HUES64 (cell line): ENCODE measurements around the gene PCBP3.

ENCODE experiments used
- H3K27ac ChIP-seq: 2 replicates; pipeline ENCODE4 v1.7.0; 2013; ENCODE audit warnings: low read depth, low read length, inconsistent platforms
- H3K27me3 ChIP-seq: 2 replicates; pipeline ENCODE4 v1.6.1; 2013; ENCODE audit warnings: mild to moderate bottlenecking, low read length; ENCODE audit not compliant: insufficient read depth
- H3K36me3 ChIP-seq: 2 replicates; pipeline ENCODE4 v1.6.1; 2013; ENCODE audit warnings: mild to moderate bottlenecking, low read length; ENCODE audit not compliant: insufficient read depth
- H3K4me1 ChIP-seq: 2 replicates; pipeline ENCODE4 v1.6.1; 2013; ENCODE audit warnings: mild to moderate bottlenecking, low read length, moderate library complexity; ENCODE audit not compliant: insufficient read depth
- H3K4me3 ChIP-seq: 2 replicates; pipeline ENCODE4 v1.5.1; 2013; ENCODE audit warnings: mild to moderate bottlenecking, low read length, moderate library complexity
- H3K9ac ChIP-seq: 2 replicates; pipeline ENCODE4 v1.6.1; 2013; ENCODE audit warnings: mild to moderate bottlenecking, low read depth, low read length
- H3K9me3 ChIP-seq: 2 replicates; pipeline ENCODE4 v1.6.1; 2013; ENCODE audit warnings: low read depth, low read length; ENCODE audit not compliant: insufficient read depth
- WGBS: fragments of 150-250, 120-280 bp; methylation state at CpG from one replicate; pipeline ENCODE4 v1.1.7; 2013; ENCODE audit warnings: missing lambda C conversion rate; 5-methylcytosine and 5-hydroxymethylcytosine counted together

The PCBP3 gene

DNA sequence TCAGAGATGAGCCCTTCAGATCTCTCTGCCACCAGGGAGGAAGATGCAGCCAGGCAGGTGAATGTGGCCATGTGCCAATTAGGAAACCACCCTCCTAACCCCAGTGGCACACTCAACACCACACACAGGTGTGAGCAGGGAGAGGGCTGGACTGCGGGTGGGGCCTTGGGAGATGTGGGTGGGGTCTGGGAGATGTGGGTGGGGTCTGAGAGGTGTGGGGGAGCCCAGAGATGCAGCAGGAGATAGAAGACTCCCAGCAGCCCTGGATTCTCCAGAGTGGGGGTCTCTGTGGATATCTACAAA is 294.9 kb downstream of the PCBP3 start:
- Histone ChIP-seq H3K27me3 (no peaks in the 10 kb centered on the region), H3K9me3 (peaks cover 25% of the 10 kb centered on the region), H3K9ac (no peak overlapping the region), H3K4me3 (no peak overlapping the region), H3K4me1 (no peaks in the 10 kb centered on the region), H3K36me3 (no peaks in the 10 kb centered on the region), H3K27ac (no peak overlapping the region)
- WGBS: 84% methylated on average over 1 of the region's 1 CpG

DNA sequence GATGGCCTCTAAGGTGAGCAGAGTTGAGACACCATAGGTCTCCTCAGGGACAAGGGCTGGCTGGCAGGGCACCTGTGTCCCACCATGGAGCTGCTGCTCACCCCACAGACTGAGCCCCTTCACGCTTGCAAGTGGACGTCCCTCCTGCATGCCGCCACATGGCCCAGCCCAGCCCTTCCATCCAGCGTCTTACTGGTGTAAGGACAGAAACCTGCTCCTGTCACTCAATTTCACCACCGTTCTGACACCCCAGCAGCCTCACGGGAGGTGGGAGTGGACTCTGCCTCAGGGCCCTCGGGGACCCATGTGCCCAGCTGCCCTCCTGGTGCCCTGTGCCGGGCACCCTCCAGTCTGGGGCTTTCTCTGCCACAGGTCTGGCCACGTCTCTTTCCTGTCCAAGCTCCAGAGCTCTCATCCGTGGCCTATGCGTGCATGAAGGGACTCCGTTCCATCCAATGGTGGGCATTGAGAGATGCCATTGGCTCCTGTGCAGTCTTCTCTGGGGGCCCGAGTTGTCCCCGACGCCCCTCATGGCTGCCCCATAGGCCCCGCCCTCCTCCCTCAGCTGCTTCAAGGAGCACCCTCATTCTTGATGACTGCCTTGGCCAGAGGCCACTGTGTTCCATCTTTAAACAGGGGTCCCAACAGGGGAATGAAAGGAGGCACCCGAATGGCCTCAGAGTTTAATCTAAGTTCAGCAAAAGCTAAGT is 295.4 kb downstream of the PCBP3 start:
- no peak overlapping the region for H3K27ac ChIP-seq
- H3K4me3 ChIP-seq: no peak overlapping the region

DNA sequence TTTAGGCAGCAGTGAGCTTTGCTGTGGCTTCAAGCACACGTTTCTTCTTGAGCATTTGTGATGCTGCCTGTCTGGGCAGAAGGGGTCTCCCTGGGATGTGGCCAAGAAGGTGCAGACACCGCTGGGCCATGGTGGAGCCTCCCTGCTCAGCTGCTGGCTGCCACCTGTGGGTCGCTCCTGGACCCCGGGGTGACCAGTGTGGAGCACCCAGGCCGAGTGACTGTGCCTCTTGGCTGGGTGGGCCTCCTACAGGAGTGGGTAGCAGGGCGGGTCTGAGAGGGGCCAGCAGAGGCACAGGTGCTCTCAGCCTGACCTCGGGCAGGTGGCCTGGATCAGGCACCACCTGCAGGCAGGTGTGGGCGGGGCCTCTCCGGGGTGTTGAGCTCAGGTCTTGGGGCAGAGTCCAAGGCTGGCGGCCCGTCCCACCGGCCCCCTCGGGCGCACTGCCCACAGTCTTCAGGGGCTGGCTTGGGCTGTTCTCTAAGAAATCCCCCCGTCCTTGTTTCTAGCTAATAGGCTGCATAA is 296.1 kb downstream of the PCBP3 start:
- Histone ChIP-seq H3K9me3 (peaks cover 21% of the 10 kb centered on the region), H3K27ac (no peak overlapping the region), H3K4me1 (no peaks in the 10 kb centered on the region), H3K4me3 (no peak overlapping the region), H3K36me3 (no peaks in the 10 kb centered on the region), H3K9ac (no peak overlapping the region), H3K27me3 (no peaks in the 10 kb centered on the region)
- 94% methylated on average over 15 of the region's 15 CpGs for WGBS

More for the DNA sequence above, 295.4 kb downstream of the PCBP3 start:
- Histone ChIP-seq H3K27me3 (no peaks in the 10 kb centered on the region), H3K9ac (no peak overlapping the region), H3K4me1 (no peaks in the 10 kb centered on the region), H3K36me3 (no peaks in the 10 kb centered on the region), H3K9me3 (peaks cover 25% of the 10 kb centered on the region)
- 92% methylated on average over 17 of the region's 17 CpGs for WGBS

DNA sequence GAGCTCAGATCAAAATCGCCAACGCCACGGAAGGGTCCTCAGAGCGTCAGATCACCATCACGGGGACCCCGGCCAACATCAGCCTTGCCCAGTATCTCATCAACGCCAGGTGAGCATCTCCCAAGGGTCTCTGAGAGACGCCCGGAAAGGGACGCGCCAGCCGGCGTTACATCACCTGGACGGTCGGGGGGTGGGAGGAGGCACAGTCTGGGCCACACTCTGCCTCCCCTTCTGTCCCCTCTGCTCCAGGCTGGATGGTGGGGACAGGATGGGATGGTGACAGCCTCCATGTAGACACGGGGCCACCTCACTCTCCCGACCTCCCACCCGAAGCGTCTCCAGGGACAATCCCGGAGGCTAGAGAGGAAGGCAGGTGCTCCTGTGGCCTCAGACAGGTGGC is 296.6 kb downstream of the PCBP3 start:
- H3K9ac ChIP-seq: no peak overlapping the region
- H3K9me3 ChIP-seq: peaks cover 16% of the 10 kb centered on the region
- no peaks in the 10 kb centered on the region for H3K4me1 ChIP-seq
- 95% methylated on average over 20 of the region's 20 CpGs for WGBS
- no peaks in the 10 kb centered on the region for H3K36me3 ChIP-seq
- no peaks in the 10 kb centered on the region; the same call in 1 of the 2 replicates for H3K27me3 ChIP-seq
- no peak overlapping the region for H3K27ac ChIP-seq
- H3K4me3 ChIP-seq: no peak overlapping the region

DNA sequence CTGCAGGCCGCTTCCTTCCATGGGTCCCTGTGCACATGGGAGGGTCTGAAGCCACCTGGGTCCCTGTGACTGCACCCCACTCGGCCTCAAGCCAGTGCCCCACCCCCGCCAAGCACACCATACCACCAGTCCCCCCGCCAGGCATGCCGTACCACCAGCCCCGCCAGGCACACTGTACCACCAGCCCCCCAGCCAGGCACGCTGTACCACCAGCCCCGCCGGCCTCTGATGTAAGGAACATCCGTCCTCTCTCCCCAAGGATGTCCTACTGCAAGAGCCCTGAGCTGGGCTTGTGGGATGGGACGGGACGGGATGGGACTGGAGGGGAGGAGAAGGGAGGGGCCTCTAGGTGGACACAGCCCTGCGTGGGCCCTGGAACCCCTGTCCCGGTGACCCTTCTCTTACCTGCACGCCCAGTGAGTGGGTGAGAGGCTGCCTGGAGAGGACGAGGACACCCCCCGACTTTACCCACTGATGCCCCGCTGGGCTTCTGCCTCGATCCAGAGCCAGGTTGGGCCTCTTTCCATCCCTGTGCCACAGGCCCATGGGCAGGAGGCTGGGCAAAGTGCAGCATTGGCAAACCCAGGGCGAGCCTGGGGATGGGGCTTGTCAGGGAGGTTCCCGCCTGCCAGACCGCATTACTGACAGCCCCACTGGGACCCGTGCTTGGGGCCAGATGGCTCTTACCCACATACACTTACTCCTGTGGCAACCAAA is 297.3 kb downstream of the PCBP3 start:
- H3K36me3 ChIP-seq: no peaks in the 10 kb centered on the region
- peaks cover 9% of the 10 kb centered on the region for H3K9me3 ChIP-seq
- WGBS: 93% methylated on average over 23 of the region's 23 CpGs
- no peak overlapping the region for H3K27ac ChIP-seq
- no peak overlapping the region for H3K4me3 ChIP-seq
- no peaks in the 10 kb centered on the region; the same call in 1 of the 2 replicates for H3K27me3 ChIP-seq
- no peak overlapping the region for H3K9ac ChIP-seq
- H3K4me1 ChIP-seq: no peaks in the 10 kb centered on the region

DNA sequence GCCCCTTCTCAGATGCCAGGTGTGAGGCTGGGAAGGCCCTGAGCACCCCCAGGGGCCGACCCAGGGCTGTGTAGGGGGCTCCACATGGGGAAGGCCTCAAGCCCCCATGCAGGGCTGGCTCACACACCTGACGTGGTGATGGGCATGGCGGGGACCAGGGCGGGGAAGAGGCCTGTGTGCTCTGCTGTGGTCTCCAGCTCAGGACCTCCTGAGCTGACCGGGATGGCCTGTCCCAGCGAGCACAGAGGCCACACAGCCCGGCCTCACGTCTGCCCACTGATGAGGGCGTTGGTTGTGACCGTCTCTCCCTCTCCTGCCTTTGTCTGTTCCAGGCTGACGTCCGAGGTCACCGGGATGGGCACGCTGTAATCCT is 297.8 kb downstream of the PCBP3 start:
- no peaks in the 10 kb centered on the region; the same call in 1 of the 2 replicates for H3K27me3 ChIP-seq
- H3K4me1 ChIP-seq: no peaks in the 10 kb centered on the region
- H3K27ac ChIP-seq: no peak overlapping the region
- WGBS: 92% methylated on average over 14 of the region's 14 CpGs
- no peak overlapping the region for H3K9ac ChIP-seq
- no peaks in the 10 kb centered on the region for H3K36me3 ChIP-seq
- H3K4me3 ChIP-seq: no peak overlapping the region
- H3K9me3 ChIP-seq: peaks cover 6% of the 10 kb centered on the region; the same call in 1 of the 2 replicates

DNA sequence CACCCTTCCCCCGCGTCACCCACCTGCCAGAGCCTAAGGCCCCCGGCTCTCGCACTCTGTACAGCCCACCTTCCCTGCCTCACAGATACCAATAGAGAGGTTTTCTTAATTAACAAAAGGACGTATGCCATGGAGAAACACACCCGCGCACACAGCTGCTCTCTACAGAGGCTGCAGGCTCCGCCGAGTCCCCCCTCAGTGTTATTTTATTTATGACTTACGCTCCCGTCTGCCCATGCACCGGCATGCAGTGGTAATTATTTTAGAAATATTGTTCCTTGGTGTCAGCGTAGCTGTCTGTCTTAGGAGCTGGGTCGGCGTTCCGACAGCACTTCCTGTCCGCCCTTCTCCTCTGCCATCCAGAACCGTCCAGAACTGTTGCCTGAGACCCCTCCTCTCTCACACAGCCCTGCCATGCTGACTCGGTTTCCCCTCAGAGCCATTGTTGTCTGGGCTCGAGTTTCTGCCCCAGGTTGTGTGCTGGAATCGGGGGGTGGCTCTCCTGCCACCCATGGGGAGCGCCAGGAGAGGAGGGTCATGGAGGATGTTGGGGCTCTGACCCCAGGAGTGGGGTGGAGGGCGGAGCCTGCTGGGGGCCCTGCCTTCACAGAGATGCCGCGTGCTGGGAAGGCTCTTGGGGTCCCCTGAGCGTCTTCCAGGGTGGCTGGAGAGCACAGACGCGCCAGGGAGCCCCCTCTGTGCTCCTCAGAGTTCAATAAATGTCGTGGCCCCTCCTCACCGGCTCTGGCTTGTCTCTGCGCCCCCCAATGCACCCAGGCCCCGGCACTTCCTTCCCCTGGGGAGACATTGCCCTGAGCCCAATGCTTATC is 298.4 kb downstream of the PCBP3 start:
- 93% methylated on average over 32 of the region's 32 CpGs for WGBS
- H3K9ac ChIP-seq: no peak overlapping the region
- H3K36me3 ChIP-seq: no peaks in the 10 kb centered on the region

DNA sequence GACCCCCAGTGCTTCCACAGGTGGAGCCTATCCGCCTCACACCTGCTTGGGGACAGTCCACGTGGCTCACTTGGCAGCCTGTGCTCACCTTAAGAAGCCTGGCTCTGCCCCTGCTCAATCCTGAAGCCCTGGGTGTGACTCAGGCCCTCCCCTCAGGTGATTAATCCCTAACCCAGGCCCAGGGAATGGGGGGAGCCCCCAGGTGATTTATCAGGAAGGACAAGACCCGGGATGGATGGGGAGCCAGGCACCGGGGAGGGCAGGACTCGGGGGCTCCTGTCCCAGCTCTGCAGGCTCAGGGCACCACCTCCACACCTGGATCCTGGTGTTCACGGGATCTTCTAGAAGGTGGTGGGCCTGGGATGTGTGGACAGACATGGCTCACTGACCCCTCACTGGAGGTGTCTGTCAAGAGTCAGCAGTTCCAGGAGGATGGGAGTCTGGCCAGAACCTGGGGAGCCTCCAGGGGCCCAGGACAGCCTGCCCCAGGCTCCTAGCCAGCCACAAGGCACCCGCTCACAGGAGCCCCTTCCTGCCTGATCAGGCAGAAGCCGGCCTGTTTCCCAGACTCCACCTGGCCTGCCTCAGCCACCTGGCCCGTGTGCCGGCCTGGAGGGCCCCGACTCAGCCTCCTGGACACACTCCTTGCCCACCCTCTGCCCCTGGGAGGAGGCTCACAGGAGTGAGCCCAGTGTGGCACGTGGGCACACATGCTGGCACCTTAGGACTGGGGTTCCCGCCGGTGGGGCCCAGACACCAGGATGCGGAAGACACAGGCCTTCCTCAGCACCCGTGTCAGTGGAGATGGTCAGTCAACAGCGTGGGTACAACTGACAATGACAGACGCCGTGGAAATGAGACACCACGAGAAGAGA is 299.5 kb downstream of the PCBP3 start:
- 88% methylated on average over 20 of the region's 20 CpGs for WGBS
- H3K4me1 ChIP-seq: no peaks in the 10 kb centered on the region
- no peak overlapping the region for H3K4me3 ChIP-seq
- no peak overlapping the region for H3K9ac ChIP-seq
- no peaks in the 10 kb centered on the region; the same call in 1 of the 2 replicates for H3K27me3 ChIP-seq
- no peak overlapping the region for H3K27ac ChIP-seq
- no peaks in the 10 kb centered on the region for H3K36me3 ChIP-seq
- no peaks in the 10 kb centered on the region for H3K9me3 ChIP-seq

More for the DNA sequence above, 298.4 kb downstream of the PCBP3 start:
- H3K9me3 ChIP-seq: peaks cover 4% of the 10 kb centered on the region; the same call in 1 of the 2 replicates
- no peaks in the 10 kb centered on the region; the same call in 1 of the 2 replicates for H3K27me3 ChIP-seq
- H3K4me3 ChIP-seq: no peak overlapping the region
- H3K27ac ChIP-seq: no peak overlapping the region
- no peaks in the 10 kb centered on the region for H3K4me1 ChIP-seq

DNA sequence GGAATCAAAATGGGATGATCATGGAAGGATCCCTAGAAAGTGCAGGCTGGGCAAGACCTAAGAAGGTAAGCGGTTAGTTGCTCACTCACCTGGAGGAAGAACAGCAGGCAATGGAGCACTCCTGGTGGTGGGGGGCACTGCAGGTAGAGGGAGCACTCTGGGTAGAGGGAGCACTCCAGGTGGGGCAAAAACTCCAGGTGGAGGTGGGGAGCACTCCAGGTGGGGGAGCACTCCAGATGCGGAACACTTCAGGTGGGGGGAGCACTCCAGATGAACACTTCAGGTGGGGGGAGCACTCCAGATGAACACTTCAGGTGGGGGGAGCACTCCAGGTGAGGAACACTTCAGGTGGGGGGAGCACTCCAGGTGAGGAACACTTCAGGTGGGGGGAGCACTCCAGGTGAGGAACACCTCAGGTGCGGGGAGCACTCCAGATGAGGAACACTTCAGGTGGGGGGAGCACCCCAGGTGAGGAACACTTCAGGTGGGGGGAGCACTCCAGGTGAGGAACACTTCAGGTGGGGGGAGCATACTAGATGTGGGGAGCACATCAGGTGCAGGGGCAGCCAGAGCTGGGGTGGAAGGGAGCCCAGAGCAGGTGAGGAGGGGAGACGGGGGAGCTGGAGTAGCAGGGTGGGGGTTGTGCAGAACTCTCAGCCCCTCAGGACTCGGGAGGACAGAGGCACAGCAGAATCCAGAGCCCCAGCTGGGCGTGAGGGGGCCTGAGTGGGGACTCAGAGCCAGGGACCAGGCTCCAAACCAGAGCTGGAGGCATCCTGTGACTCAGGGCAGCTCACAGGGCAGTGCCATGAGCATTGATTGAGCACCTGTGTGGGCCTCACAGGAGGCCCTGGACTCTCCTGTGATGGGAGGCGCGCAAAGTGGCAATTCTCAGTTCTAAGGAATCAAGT is 300.4 kb downstream of the PCBP3 start:
- 93% methylated on average over 8 of the region's 8 CpGs for WGBS
- Histone ChIP-seq H3K27me3 (no peaks in the 10 kb centered on the region; the same call in 1 of the 2 replicates), H3K36me3 (no peaks in the 10 kb centered on the region), H3K9me3 (no peaks in the 10 kb centered on the region), H3K27ac (no peak overlapping the region), H3K4me3 (no peak overlapping the region), H3K9ac (no peak overlapping the region), H3K4me1 (no peaks in the 10 kb centered on the region)

DNA sequence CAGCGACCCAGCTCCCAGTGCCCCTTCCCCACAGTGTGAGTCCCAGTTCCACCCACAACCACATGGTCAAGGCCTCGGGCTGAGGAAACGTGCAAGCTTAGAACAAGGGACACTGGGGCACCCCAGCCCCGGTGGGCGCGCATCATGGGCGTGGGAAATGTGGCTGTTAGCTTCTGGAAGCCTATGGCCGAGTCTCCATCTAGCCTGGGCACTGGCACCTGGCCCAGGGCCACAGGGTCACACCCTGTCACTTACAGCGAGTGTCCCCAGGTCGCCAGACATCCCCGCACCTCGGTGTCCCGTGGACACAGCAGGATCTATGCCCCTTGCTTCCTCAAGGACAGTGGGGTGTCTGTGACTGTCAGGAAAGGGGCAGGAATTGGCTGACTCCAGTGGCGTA is 301.1 kb downstream of the PCBP3 start:
- H3K9ac ChIP-seq: no peak overlapping the region
- H3K36me3 ChIP-seq: no peaks in the 10 kb centered on the region
- no peaks in the 10 kb centered on the region; the same call in 1 of the 2 replicates for H3K27me3 ChIP-seq
- no peak overlapping the region for H3K4me3 ChIP-seq
- no peaks in the 10 kb centered on the region for H3K9me3 ChIP-seq
- H3K4me1 ChIP-seq: no peaks in the 10 kb centered on the region
- 94% methylated on average over 14 of the region's 14 CpGs for WGBS
- no peak overlapping the region for H3K27ac ChIP-seq
